Fibroblast of the aortic adventitia (primary cell): Measurements from ENCODE around the gene EIF5AL1. TPM values are rescaled to one million over a fixed set of nuclear protein-coding genes. Genes with fewer than 3 reads are reported as not detected.
A peak's percentile ranks its signal among the peaks of the same experiment; 100 is the strongest.
"Not testable (repeated sequence)": the region's sequence is repeated elsewhere in the genome, so short reads cannot be mapped to it uniquely, and the experiment has no call there.

Experiments
- DNase-seq: peaks from one replicate; pipeline ENCODE4 v3.0.0-alpha.2; 2010; ENCODE audit warnings: low read depth
- H3K4me3 ChIP-seq: 2 replicates; pipeline ENCODE4 v1.5.1; 2011; ENCODE audit warnings: low read depth, mild to moderate bottlenecking, control low read depth, low read length, moderate library complexity
- CTCF ChIP-seq: IDR thresholded peaks from 2 replicates; pipeline ENCODE4 v1.5.1; 2011; ENCODE audit warnings: mild to moderate bottlenecking, low read length, control low read depth, inconsistent platforms; ENCODE audit not compliant: insufficient read depth
- total RNA-seq: library from RNA; depleted of rRNA; stranded (reverse); fragments of >200 nt; gene quantifications from 2 replicates; pipeline ENCODE4 v1.2.3, GENCODE V29; 2012; ENCODE audit warnings: low replicate concordance

Gene EIF5AL1
- total RNA-seq, result 1.5 TPM in 1 of 2 replicates, not detected in the other

- DNase-seq, H3K4me3 ChIP-seq: not testable (repeated sequence)
Observed at GRCh38 chr10:79511891-79512583, at the start of gene EIF5AL1. TSS of gene EIF5AL1 (plus strand) at chr10:79512533. CDS start at chr10:79512650, 117 bp downstream.

GRCh38 chr10:79463578-79464496, 48.5 kb upstream of the EIF5AL1 start:
- no peak for TF ChIP-seq CTCF
- no peak overlapping the region for H3K4me3 ChIP-seq
- peak; percentile 73 for DNase-seq

- no peak for TF ChIP-seq CTCF
- H3K4me3 ChIP-seq, result no peak overlapping the region
- no peak for DNase-seq
Observed at GRCh38 chr10:79465341-79465740, 47.0 kb upstream of the EIF5AL1 start.

GRCh38 chr10:79468015-79468560, 44.2 kb upstream of the EIF5AL1 start:
- no peak overlapping the region for H3K4me3 ChIP-seq
- peak; percentile 4 for TF ChIP-seq CTCF
- no peak for DNase-seq

- no peak for DNase-seq
- no peak for TF ChIP-seq CTCF
Observed at GRCh38 chr10:79468841-79469585, 43.3 kb upstream of the EIF5AL1 start.

GRCh38 chr10:79470096-79470495, 42.2 kb upstream of the EIF5AL1 start:
- H3K4me3 ChIP-seq, result no peak overlapping the region
- DNase-seq, result no peak
- TF ChIP-seq CTCF, result no peak

More at GRCh38 chr10:79468841-79469585, 43.3 kb upstream of the EIF5AL1 start:
- no peak overlapping the region for H3K4me3 ChIP-seq
